Stimulated activated CD4-positive, alpha-beta T cell treated with anti-CD3 and anti-CD28 coated beads, Interleukin-1b, Interleukin-23, amount 100 ng/mL, for 1 hour (primary cell): ENCODE results near the gene HS6ST1.

Source experiments
- DNase-seq, 2 donors: peaks; one replicate each; pipeline ENCODE4 v3.0.0-alpha.2; 2020; ENCODE audit warnings: low read depth in 2 of 2

HS6ST1 gene

GRCh38 chr2:128347701-128348539 is 29.3 kb upstream of the HS6ST1 start:
- no peak for DNase-seq

GRCh38 chr2:128347171-128347558 is 28.5 kb upstream of the HS6ST1 start:
- DNase-seq = no peak

GRCh38 chr2:128346291-128347170 is 27.9 kb upstream of the HS6ST1 start:
- no peak for DNase-seq

- DNase-seq = no peak
Measured at GRCh38 chr2:128345436-128346165, 26.9 kb upstream of the HS6ST1 start.

- DNase-seq = no peak
Measured at GRCh38 chr2:128344101-128344500, 25.4 kb upstream of the HS6ST1 start.

- no peak for DNase-seq
Measured at GRCh38 chr2:128343459-128343858, 24.8 kb upstream of the HS6ST1 start.

GRCh38 chr2:128342550-128342949 is 23.9 kb upstream of the HS6ST1 start:
- DNase-seq = no peak

GRCh38 chr2:128341621-128342020 is 23.0 kb upstream of the HS6ST1 start:
- DNase-seq = no peak

- DNase-seq = no peak
Measured at GRCh38 chr2:128332091-128332634, 13.5 kb upstream of the HS6ST1 start.

- DNase-seq = no peak
Measured at GRCh38 chr2:128330583-128330982, 11.9 kb upstream of the HS6ST1 start.

- DNase-seq = no peak
Measured at GRCh38 chr2:128329607-128330006, 10.9 kb upstream of the HS6ST1 start.

GRCh38 chr2:128327180-128327964 is 8.7 kb upstream of the HS6ST1 start:
- DNase-seq = no peak

GRCh38 chr2:128326346-128326745 is 7.7 kb upstream of the HS6ST1 start:
- DNase-seq = no peak

GRCh38 chr2:128325611-128326181 is 7.0 kb upstream of the HS6ST1 start:
- no peak for DNase-seq

GRCh38 chr2:128324897-128325410 is 6.3 kb upstream of the HS6ST1 start:
- no peak for DNase-seq

GRCh38 chr2:128324008-128324896 is 5.6 kb upstream of the HS6ST1 start:
- DNase-seq = no peak

GRCh38 chr2:128323555-128323931 is 4.9 kb upstream of the HS6ST1 start:
- DNase-seq = no peak

GRCh38 chr2:128322715-128323554 is 4.3 kb upstream of the HS6ST1 start:
- no peak for DNase-seq
